Epithelial cell of proximal tubule (primary cell): Measurements from ENCODE around the gene PTPN18. TPM values are rescaled to one million over a fixed set of nuclear protein-coding genes. Genes with fewer than 3 reads are reported as not detected.

Experiments used
- DNase-seq: peaks from one replicate; pipeline ENCODE4 v3.0.0-alpha.2; 2011; ENCODE audit warnings: low read depth
- H3K4me3 ChIP-seq: 2 replicates; pipeline ENCODE4 v1.5.1; 2011; ENCODE audit warnings: low read depth, mild to moderate bottlenecking, low read length
- total RNA-seq: library from RNA; depleted of rRNA; stranded (reverse); fragments of >200 nt; gene quantifications from 2 replicates; pipeline ENCODE4 v1.2.3, GENCODE V29; 2015
- TF ChIP-seq, protein P1 (sequence below): conservative IDR thresholded peaks from 2 replicates; pipeline ENCODE4 v1.5.1; 2012; ENCODE audit warnings: low read depth, mild to moderate bottlenecking, low read length

The PTPN18 gene, protein sequence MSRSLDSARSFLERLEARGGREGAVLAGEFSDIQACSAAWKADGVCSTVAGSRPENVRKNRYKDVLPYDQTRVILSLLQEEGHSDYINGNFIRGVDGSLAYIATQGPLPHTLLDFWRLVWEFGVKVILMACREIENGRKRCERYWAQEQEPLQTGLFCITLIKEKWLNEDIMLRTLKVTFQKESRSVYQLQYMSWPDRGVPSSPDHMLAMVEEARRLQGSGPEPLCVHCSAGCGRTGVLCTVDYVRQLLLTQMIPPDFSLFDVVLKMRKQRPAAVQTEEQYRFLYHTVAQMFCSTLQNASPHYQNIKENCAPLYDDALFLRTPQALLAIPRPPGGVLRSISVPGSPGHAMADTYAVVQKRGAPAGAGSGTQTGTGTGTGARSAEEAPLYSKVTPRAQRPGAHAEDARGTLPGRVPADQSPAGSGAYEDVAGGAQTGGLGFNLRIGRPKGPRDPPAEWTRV
- 18.7 and 23.8 TPM in 2 replicates for total RNA-seq

DNA sequence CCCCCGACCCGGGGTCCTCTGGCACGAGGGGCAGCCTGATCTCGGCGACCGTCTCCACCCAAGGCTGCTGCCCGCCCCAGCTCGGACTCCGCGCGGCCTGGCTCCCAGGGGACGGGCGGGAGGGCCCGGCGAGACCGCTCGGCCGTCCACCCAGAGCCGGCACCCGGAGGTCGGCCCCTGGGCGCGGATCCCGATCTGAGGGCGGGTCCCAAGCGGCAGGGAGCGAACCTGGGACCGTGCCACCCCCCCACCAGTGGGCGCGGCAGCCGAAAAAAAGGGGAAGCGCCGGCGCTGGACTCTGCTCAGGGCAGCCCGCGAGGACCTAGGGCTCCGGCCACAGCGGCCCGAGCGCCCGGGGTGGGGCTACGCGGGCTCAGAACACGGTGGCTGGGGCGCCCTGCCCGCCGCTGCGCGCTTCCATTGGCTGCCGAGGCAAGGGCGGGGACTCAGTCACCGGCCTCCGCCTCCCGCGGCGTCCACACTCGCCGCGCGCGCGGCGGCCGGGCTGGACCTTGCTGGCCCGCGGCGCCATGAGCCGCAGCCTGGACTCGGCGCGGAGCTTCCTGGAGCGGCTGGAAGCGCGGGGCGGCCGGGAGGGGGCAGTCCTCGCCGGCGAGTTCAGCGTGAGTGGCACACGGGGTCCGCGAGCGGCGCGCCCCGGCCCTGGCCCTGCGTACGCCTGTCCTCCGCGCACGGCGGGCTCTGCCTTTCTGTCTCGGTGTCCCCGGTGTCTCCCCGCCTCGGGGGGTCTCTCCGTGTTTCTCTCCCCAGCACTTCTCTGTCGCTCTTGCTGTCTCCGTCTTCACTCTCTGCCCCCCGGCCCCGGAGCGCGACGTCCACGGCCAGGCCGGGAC is at the start of gene PTPN18:
TSS of gene PTPN18 (plus strand) at position 479 of the 854 bp plus-strand sequence. CDS start at position 531, 52 bp downstream.
- peak within 1 kb of the TSS; percentile 85 for H3K4me3 ChIP-seq
- DNase-seq, result no peak
- TF ChIP-seq, protein P1, sequence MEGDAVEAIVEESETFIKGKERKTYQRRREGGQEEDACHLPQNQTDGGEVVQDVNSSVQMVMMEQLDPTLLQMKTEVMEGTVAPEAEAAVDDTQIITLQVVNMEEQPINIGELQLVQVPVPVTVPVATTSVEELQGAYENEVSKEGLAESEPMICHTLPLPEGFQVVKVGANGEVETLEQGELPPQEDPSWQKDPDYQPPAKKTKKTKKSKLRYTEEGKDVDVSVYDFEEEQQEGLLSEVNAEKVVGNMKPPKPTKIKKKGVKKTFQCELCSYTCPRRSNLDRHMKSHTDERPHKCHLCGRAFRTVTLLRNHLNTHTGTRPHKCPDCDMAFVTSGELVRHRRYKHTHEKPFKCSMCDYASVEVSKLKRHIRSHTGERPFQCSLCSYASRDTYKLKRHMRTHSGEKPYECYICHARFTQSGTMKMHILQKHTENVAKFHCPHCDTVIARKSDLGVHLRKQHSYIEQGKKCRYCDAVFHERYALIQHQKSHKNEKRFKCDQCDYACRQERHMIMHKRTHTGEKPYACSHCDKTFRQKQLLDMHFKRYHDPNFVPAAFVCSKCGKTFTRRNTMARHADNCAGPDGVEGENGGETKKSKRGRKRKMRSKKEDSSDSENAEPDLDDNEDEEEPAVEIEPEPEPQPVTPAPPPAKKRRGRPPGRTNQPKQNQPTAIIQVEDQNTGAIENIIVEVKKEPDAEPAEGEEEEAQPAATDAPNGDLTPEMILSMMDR, result peak; percentile 43

- TF ChIP-seq, protein P1, result no peak
- H3K4me3 ChIP-seq, result no peak overlapping the region
- no peak for DNase-seq
Measured at GRCh38 chr2:130307850-130308249, 48.0 kb upstream of the PTPN18 start.

GRCh38 chr2:130310881-130311280 is 45.0 kb upstream of the PTPN18 start:
- no peak overlapping the region for H3K4me3 ChIP-seq
- TF ChIP-seq, protein P1, result no peak
- no peak for DNase-seq

GRCh38 chr2:130313812-130314334 is 42.0 kb upstream of the PTPN18 start:
- TF ChIP-seq, protein P1, result no peak
- H3K4me3 ChIP-seq, result no peak overlapping the region
- DNase-seq, result no peak

DNA sequence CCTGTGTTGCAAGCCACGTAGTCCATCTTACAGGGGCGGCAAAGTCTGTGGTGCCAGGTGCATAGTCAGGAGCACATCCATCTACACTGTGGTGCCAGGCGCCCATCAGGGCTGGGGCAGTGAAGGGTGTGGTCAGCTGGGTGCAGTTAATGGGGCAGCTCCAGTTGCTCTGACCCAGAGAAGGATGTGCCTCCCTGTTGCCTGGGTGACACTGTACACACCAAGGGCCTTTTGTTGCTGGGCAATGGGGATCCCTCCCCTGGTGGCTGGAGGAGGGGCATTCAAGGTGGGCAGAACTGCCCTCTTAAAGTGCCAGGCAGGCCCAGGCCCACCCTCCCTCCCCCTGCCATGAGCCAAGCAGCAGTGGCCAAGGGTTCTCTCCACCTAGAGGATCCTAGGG is 41.5 kb upstream of the PTPN18 start:
- TF ChIP-seq, protein P1, result no peak
- H3K4me3 ChIP-seq, result no peak overlapping the region
- DNase-seq, result no peak

DNA sequence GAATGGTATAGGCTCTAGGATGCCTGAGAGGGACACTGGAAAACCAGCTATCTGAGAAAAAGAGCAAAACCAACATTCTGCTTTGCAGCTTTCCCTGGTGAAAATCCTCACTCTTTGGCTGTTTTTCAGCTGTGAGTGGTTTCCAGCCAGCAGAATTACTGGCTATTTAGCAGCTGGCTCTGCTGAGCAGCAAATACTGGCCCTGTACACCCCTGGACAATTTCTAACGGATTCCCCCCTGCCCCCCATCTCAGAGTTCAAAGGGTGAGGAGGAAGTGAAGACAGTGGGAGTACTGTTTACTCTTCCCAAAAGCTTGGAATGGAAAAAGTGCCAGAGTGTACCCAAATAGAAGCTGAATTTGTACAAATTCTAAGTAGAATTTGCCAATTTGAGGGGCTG is 39.3 kb upstream of the PTPN18 start:
- H3K4me3 ChIP-seq, result no peak overlapping the region
- no peak for DNase-seq
- TF ChIP-seq, protein P1, result no peak
